ENCODE measurements around the gene IL24. TPM values are rescaled to one million over a fixed set of nuclear protein-coding genes. Genes with fewer than 3 reads are reported as not detected.
"Not testable (repeated sequence)": the region's sequence is repeated elsewhere in the genome, so short reads cannot be mapped to it uniquely, and the experiment has no call there.

Gene IL24
- not detected in 2 replicates for total RNA-seq (ENCODE audit: low replicate concordance)

DNA sequence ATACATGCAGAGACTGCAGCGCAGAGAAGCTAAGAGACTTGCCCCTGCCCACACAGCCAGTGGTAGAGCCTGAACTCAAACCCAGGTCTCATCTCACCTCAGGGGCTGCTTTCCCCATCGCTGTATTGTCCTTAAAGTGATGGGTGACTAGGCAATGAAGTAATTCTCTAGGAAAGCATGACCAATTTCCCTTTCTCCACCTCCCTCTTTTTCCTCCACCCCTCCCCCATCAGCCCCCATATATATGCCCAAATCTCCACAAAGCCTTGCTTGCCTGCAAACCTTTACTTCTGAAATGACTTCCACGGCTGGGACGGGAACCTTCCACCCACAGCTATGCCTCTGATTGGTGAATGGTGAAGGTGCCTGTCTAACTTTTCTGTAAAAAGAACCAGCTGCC is at the start of gene IL24:
Gene IL24, plus strand, starts transcription at position 269 of the 400 bp plus-strand sequence. CDS start 390 bp downstream, outside the sequence.
- Mint-ChIP-seq H3K27me3 (ENCODE audit: insufficient read depth, low read depth) (peaks cover 2% of the 10 kb centered on the region), H3K4me1 (peaks cover 5% of the 10 kb centered on the region), H3K9me3 (no peaks in the 10 kb centered on the region), H3K27ac (no peak within 1 kb of the TSS), H3K4me3 (no peak within 1 kb of the TSS), H3K36me3 (no peaks in the 10 kb centered on the region)
- no peak within 1 kb of the TSS for H2AFZ ChIP-seq (replicated peaks)
- H3K36me3 ChIP-seq, result no peaks in the 10 kb centered on the region
- TF ChIP-seq EZH2 (IDR thresholded peaks at IDR 0.05), result no peak
- no peak for TF ChIP-seq EZH2phosphoT487 (IDR thresholded peaks at IDR 0.05)
- TF ChIP-seq, protein P1, sequence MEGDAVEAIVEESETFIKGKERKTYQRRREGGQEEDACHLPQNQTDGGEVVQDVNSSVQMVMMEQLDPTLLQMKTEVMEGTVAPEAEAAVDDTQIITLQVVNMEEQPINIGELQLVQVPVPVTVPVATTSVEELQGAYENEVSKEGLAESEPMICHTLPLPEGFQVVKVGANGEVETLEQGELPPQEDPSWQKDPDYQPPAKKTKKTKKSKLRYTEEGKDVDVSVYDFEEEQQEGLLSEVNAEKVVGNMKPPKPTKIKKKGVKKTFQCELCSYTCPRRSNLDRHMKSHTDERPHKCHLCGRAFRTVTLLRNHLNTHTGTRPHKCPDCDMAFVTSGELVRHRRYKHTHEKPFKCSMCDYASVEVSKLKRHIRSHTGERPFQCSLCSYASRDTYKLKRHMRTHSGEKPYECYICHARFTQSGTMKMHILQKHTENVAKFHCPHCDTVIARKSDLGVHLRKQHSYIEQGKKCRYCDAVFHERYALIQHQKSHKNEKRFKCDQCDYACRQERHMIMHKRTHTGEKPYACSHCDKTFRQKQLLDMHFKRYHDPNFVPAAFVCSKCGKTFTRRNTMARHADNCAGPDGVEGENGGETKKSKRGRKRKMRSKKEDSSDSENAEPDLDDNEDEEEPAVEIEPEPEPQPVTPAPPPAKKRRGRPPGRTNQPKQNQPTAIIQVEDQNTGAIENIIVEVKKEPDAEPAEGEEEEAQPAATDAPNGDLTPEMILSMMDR (IDR thresholded peaks at IDR 0.05), result no peak
- no peaks in the 10 kb centered on the region for H3K27me3 ChIP-seq
- H3K4me2 ChIP-seq, result no peak within 1 kb of the TSS
- H3K79me2 ChIP-seq (ENCODE audit: low read depth), result no peaks in the 10 kb centered on the region
- DNase-seq (ENCODE audit: low spot score), result no peak
- no peaks in the 10 kb centered on the region for H3K4me1 ChIP-seq
- no peaks in the 10 kb centered on the region for H3F3A ChIP-seq (ENCODE audit: low read depth)
- H3K27ac ChIP-seq, result no peak within 1 kb of the TSS
- no peak within 1 kb of the TSS for H3K9ac ChIP-seq
- no peak within 1 kb of the TSS for H3K4me3 ChIP-seq
- H3K9me3 ChIP-seq (ENCODE audit: low read depth), result no peaks in the 10 kb centered on the region
- no peaks in the 10 kb centered on the region for H4K20me1 ChIP-seq (ENCODE audit: low read depth)

DNA sequence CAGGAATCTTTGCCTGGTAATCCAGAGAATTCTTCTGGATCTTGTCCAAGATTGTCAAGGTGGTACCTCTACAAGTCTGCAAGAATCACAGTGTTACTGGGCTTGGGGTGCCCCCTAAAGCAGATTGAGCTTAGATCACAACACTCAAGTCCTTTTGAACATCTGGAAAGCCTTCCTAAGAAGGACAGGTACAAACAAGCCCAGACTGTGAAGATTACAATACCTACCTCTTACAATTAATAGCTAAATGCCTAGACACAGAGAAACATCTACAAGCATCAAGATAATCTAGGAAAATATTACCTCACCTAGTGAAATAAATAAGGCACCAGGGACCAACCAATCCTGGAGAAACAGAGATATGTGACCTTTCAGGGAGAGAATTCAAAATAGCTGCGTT is 49.3 kb upstream of the IL24 start:
- no peaks in the 10 kb centered on the region for H3K27me3 Mint-ChIP-seq (ENCODE audit: insufficient read depth, low read depth)
- H3K4me1 Mint-ChIP-seq, result peaks cover 3% of the 10 kb centered on the region
- Histone ChIP-seq H3K9me3 (ENCODE audit: low read depth) (no peaks in the 10 kb centered on the region), H2AFZ (replicated peaks) (no peak overlapping the region), H3K79me2 (ENCODE audit: low read depth) (no peaks in the 10 kb centered on the region), H3K4me1 (peaks cover 2% of the 10 kb centered on the region), H3K9ac (no peak overlapping the region), H3K27me3 (no peaks in the 10 kb centered on the region), H3K4me2 (no peak overlapping the region), H3F3A (ENCODE audit: low read depth) (no peaks in the 10 kb centered on the region), H3K4me3 (no peak overlapping the region), H3K36me3 (no peaks in the 10 kb centered on the region), H3K27ac (no peak overlapping the region), H4K20me1 (ENCODE audit: low read depth) (no peaks in the 10 kb centered on the region)
- peaks cover 19% of the 10 kb centered on the region for H3K9me3 Mint-ChIP-seq
- H3K4me3 Mint-ChIP-seq, result no peak overlapping the region
- no peak overlapping the region for H3K27ac Mint-ChIP-seq
- TF ChIP-seq, protein P1 (IDR thresholded peaks at IDR 0.05), result no peak
- TF ChIP-seq EZH2phosphoT487 (IDR thresholded peaks at IDR 0.05), result no peak
- no peak for DNase-seq (ENCODE audit: low spot score)
- no peaks in the 10 kb centered on the region for H3K36me3 Mint-ChIP-seq

GRCh38 chr1:206850401-206850800 is 46.8 kb upstream of the IL24 start:
- no peaks in the 10 kb centered on the region for H3K4me1 ChIP-seq
- H2AFZ ChIP-seq (replicated peaks), result no peak overlapping the region
- Mint-ChIP-seq H3K27me3 (ENCODE audit: insufficient read depth, low read depth) (peaks cover 2% of the 10 kb centered on the region), H3K4me3 (no peak overlapping the region), H3K4me1 (no peaks in the 10 kb centered on the region), H3K27ac (no peak overlapping the region), H3K36me3 (no peaks in the 10 kb centered on the region), H3K9me3 (peaks cover 21% of the 10 kb centered on the region)
- no peaks in the 10 kb centered on the region for H4K20me1 ChIP-seq (ENCODE audit: low read depth)
- H3K9me3 ChIP-seq (ENCODE audit: low read depth), result no peaks in the 10 kb centered on the region
- no peaks in the 10 kb centered on the region for H3F3A ChIP-seq (ENCODE audit: low read depth)
- H3K36me3 ChIP-seq, result no peaks in the 10 kb centered on the region
- no peak overlapping the region for H3K9ac ChIP-seq
- no peak for DNase-seq (ENCODE audit: low spot score)
- no peak overlapping the region for H3K4me3 ChIP-seq
- H3K79me2 ChIP-seq (ENCODE audit: low read depth), result no peaks in the 10 kb centered on the region
- no peak overlapping the region for H3K4me2 ChIP-seq
- H3K27ac ChIP-seq, result no peak overlapping the region
- no peaks in the 10 kb centered on the region for H3K27me3 ChIP-seq
- TF ChIP-seq EZH2phosphoT487 (IDR thresholded peaks at IDR 0.05) (no peak), EZH2 (IDR thresholded peaks at IDR 0.05) (no peak)

DNA sequence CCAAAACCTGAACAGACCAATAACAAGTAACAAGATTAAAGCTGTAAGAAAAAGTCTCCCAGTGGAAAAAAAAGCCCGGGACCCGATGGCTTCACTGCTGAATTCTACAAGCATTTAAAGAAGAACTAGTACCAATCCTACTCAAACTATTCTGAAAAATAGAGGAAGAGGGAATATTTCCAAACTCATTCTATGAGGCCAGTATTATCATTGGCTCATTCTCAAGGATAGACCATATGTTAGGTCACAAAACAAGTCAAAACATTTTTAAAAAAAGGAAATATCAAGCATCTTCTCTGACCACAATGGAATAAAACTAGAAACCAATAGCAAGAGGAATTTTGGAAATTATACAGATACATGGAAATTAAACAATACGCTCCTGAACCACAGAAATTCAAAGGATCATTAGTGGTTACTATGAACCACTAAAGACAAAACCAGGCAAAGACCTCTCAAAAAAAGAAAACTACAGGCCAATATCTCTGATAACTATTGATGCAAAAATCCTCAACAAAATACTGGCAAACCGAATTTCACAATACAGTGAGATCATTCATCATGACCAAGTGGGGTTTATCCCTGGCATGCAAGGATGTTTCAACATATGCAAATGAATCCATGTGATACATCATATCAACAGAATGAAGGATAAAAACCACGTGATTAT is 45.8 kb upstream of the IL24 start:
- Histone ChIP-seq H3K4me3 (no peak overlapping the region), H3K36me3 (no peaks in the 10 kb centered on the region), H3K9me3 (ENCODE audit: low read depth) (no peaks in the 10 kb centered on the region), H3K27ac (no peak overlapping the region), H2AFZ (replicated peaks) (no peak overlapping the region), H3K4me2 (no peak overlapping the region), H3K4me1 (no peaks in the 10 kb centered on the region), H3K27me3 (no peaks in the 10 kb centered on the region), H4K20me1 (ENCODE audit: low read depth) (no peaks in the 10 kb centered on the region), H3K9ac (no peak overlapping the region), H3K79me2 (ENCODE audit: low read depth) (no peaks in the 10 kb centered on the region), H3F3A (ENCODE audit: low read depth) (no peaks in the 10 kb centered on the region)
- TF ChIP-seq EZH2 (IDR thresholded peaks at IDR 0.05), result no peak
- no peak for TF ChIP-seq EZH2phosphoT487 (IDR thresholded peaks at IDR 0.05)
- TF ChIP-seq, protein P1 (IDR thresholded peaks at IDR 0.05), result no peak
- no peak overlapping the region for H3K4me3 Mint-ChIP-seq
- H3K36me3 Mint-ChIP-seq, result no peaks in the 10 kb centered on the region
- H3K27ac Mint-ChIP-seq, result no peak overlapping the region
- no peak for DNase-seq (ENCODE audit: low spot score)
- H3K4me1 Mint-ChIP-seq, result no peaks in the 10 kb centered on the region
- peaks cover 21% of the 10 kb centered on the region for H3K9me3 Mint-ChIP-seq
- H3K27me3 Mint-ChIP-seq (ENCODE audit: insufficient read depth, low read depth), result peaks cover 2% of the 10 kb centered on the region

DNA sequence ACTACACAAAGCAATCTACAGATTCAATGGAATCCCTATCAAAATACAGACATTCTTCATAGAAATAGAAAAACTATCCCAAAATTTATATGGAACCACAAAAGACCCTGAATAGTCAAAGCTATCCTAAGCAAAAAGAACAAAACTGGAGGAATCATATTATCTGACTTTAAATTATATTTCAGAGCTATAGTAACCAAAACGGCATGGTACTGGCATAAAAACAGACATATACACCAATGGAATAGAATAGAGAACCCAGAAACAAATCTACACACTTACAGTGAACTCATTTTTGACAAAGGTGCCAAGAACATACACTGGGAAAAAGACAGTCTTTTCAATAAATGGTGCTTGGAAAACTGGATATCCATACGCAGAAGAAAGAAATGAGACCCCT is 44.6 kb upstream of the IL24 start:
- not testable (repeated sequence) for H3K4me1 ChIP-seq; H3K36me3 Mint-ChIP-seq; H4K20me1 ChIP-seq (ENCODE audit: low read depth); H3K27ac Mint-ChIP-seq; H3K4me1 Mint-ChIP-seq; DNase-seq (ENCODE audit: low spot score); H3K27me3 ChIP-seq; H3K4me3 ChIP-seq; H3K36me3 ChIP-seq; H3K9me3 ChIP-seq (ENCODE audit: low read depth); H3K9ac ChIP-seq; H3K27ac ChIP-seq; H2AFZ ChIP-seq (replicated peaks); H3K4me3 Mint-ChIP-seq; H3K79me2 ChIP-seq (ENCODE audit: low read depth); H3K27me3 Mint-ChIP-seq (ENCODE audit: insufficient read depth, low read depth); H3F3A ChIP-seq (ENCODE audit: low read depth); H3K4me2 ChIP-seq
- H3K9me3 Mint-ChIP-seq, result peaks cover 21% of the 10 kb centered on the region

GRCh38 chr1:206853696-206854095 is 43.5 kb upstream of the IL24 start:
- H3K9me3 Mint-ChIP-seq, result peaks cover 18% of the 10 kb centered on the region
- H3K9ac ChIP-seq; H3K27ac ChIP-seq; H3K36me3 Mint-ChIP-seq; H3K27me3 ChIP-seq; H3F3A ChIP-seq (ENCODE audit: low read depth); DNase-seq (ENCODE audit: low spot score); H3K4me3 ChIP-seq; H3K4me2 ChIP-seq; H3K27me3 Mint-ChIP-seq (ENCODE audit: insufficient read depth, low read depth); H3K36me3 ChIP-seq; H3K27ac Mint-ChIP-seq; H3K4me3 Mint-ChIP-seq; H2AFZ ChIP-seq (replicated peaks); H4K20me1 ChIP-seq (ENCODE audit: low read depth); H3K4me1 Mint-ChIP-seq; H3K4me1 ChIP-seq; H3K79me2 ChIP-seq (ENCODE audit: low read depth); H3K9me3 ChIP-seq (ENCODE audit: low read depth): not testable (repeated sequence)
